ENCODE results near the gene SPOCD1. TPM values are rescaled to one million over a fixed set of nuclear protein-coding genes. Genes with fewer than 3 reads are reported as not detected.

Gene SPOCD1
- total and polyA plus RNA-seq, 2 of the 4 experiments (the other 2 are of a cell fraction), result 59.7 to 132 TPM

DNA sequence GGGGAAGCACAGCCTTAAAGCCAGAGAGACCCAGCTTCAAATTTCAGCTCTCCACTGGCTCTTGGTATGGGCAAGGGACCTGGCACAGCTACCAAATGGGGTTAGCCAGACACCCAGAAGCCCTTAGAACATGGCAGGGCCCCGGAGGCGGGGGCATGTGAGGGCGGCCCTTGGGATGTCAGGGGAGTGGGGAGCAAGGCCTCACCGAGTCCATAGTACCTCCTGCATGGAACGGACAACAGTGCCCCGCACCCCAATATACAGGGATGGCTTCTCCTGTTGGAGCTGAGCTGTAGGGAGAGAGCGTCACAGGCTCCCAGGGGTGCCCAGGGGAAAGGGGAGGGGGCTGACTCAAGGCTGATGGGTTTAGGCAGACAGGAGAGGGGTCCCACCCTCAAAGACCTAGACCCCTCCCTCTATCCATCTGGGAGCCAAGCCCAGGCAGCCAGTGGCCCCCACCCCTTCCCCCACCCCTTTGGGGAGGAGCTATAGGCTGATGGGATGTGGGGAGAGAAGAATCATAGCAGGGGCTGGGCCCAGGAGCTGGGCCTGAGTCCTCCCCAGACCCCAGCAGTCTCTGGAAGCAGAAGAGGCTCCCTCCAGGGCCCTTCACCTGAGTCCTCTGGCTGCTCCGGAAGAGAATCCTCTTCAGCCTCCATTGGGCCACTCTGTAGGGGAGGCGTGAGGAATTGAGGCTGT lies 16.5 kb downstream of the SPOCD1 start:
- Histone ChIP-seq H3K9me1 (ENCODE audit: insufficient read depth, low read length) (peaks cover 18% of the 10 kb centered on the region), H2AK5ac (ENCODE audit: low read depth, low read length) (peak overlapping the region; percentile 87), H4K8ac (ENCODE audit: low read depth in 2 of 2, low read length in 2 of 2) (peak overlapping the region; percentile 93 to 96), H3K23ac (ENCODE audit: low read depth, low read length) (peak overlapping the region; percentile 86), H3K4me1 (ENCODE audit: control insufficient read depth, insufficient read depth, low read length) (peaks cover 32% of the 10 kb centered on the region), H2BK15ac (ENCODE audit: low read depth, low read length) (peak overlapping the region; percentile 93; the same call in 2 of the 3 replicates), H2BK120ac (ENCODE audit: low read depth, low read length) (peak overlapping the region; percentile 91), H2AK9ac (replicated peaks; ENCODE audit: low read depth, low read length, poor library complexity) (peak overlapping the region; percentile 97), H3K4ac (ENCODE audit: low read depth, low read length) (peak overlapping the region; percentile 87), H2AFZ (replicated peaks; ENCODE audit: low read length, poor library complexity) (peak overlapping the region; percentile 90), H3K4me3 (ENCODE audit: insufficient read depth, low read depth, low read length) (no peak overlapping the region), H3K27ac (ENCODE audit: insufficient read depth, low read length) (peak overlapping the region; percentile 77), H3K79me1 (ENCODE audit: low read depth in 1 of 2, low read length in 2 of 2) (peaks cover 11 to 44% of the 10 kb centered on the region in 2 experiments; a peak in 2 of 4 replicates), H3K9me3 (ENCODE audit: control insufficient read depth, insufficient read depth, low read length) (no peaks in the 10 kb centered on the region), H3K14ac (replicated peaks; ENCODE audit: low read depth, low read length) (peak overlapping the region; percentile 78), H3K56ac (ENCODE audit: extremely low read depth, insufficient read depth, low read length) (peak overlapping the region; percentile 55; the same call in 1 of the 2 replicates), H3K27me3 (ENCODE audit: control insufficient read depth, insufficient read depth, low read length) (no peaks in the 10 kb centered on the region), H3K18ac (ENCODE audit: low read depth, low read length) (peak overlapping the region; percentile 64), H4K20me1 (ENCODE audit: insufficient read depth, low read length) (peaks cover 13% of the 10 kb centered on the region), H3K9ac (ENCODE audit: low read depth, low read length) (peak overlapping the region; percentile 41), H3K4me2 (ENCODE audit: low read depth, low read length) (peak overlapping the region; percentile 68), H2BK5ac (ENCODE audit: low read depth, low read length, poor library complexity, severe bottlenecking) (peak overlapping the region; percentile 80), H2BK20ac (ENCODE audit: low read depth, low read length) (peak overlapping the region; percentile 92), H3K36me3 (ENCODE audit: control insufficient read depth, insufficient read depth, low read length) (peaks cover 1% of the 10 kb centered on the region; the same call in 1 of the 2 replicates), H4K5ac (ENCODE audit: low read depth, low read length) (peak overlapping the region; percentile 71), H4K91ac (ENCODE audit: insufficient read depth, low read depth, low read length) (peak overlapping the region; percentile 84)
- ATAC-seq (ENCODE audit: low read depth) (peak; percentile 3; the same call in 1 of the 2 replicates), DNase-seq (no peak)
- intact Hi-C loops (cut with micrococcal nuclease), result loop anchor here (2.0 to 10.0 kb wide), 3 partner anchors 137 to 365 kb away; no protein-coding TSS in a partner anchor
- POLR2A ChIA-PET (ENCODE audit: unreplicated experiment), result interaction anchor here (0.6 kb wide), 1 partner anchor 110 kb away, joined by 7 read pairs; no protein-coding TSS in a partner anchor
- CTCF ChIA-PET, result interaction anchor here (1.4 to 2.5 kb wide), 2 partner anchors 10 to 18 kb away, joined by 3 to 11 read pairs; no protein-coding TSS in a partner anchor
- WGBS, 2 experiments (ENCODE audit: extremely low coverage in 2 of 2, insufficient read length in 1 of 2), result no CpG with 5 or more reads among the region's 9 CpGs
- TF ChIP-seq MAZ (IDR thresholded peaks at IDR 0.05; ENCODE audit: borderline replicate concordance, low read depth, low read length), result no peak
- no peak for TF ChIP-seq RFX5 (IDR thresholded peaks at IDR 0.05; ENCODE audit: low read depth, low read length)
- no peak for TF ChIP-seq CEBPB (IDR thresholded peaks at IDR 0.05; ENCODE audit: low read depth, low read length)
- no peak for TF ChIP-seq SMC3 (IDR thresholded peaks at IDR 0.05; ENCODE audit: low read depth, low read length)
- no peak for TF ChIP-seq MXI1 (IDR thresholded peaks at IDR 0.05; ENCODE audit: borderline replicate concordance, low read depth, low read length)
- no peak for TF ChIP-seq NFE2L2 (IDR thresholded peaks at IDR 0.05; ENCODE audit: low read depth, low read length)
- TF ChIP-seq, protein P1, sequence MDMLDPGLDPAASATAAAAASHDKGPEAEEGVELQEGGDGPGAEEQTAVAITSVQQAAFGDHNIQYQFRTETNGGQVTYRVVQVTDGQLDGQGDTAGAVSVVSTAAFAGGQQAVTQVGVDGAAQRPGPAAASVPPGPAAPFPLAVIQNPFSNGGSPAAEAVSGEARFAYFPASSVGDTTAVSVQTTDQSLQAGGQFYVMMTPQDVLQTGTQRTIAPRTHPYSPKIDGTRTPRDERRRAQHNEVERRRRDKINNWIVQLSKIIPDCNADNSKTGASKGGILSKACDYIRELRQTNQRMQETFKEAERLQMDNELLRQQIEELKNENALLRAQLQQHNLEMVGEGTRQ (IDR thresholded peaks at IDR 0.05; ENCODE audit: low read depth, low read length), result no peak
- dilution Hi-C loops (cut with HindIII; ENCODE audit: low sequenced_read_pairs, unreplicated experiment), result no loop called here
- in situ Hi-C loops (cut with MboI; ENCODE audit: low sequenced_read_pairs), result no loop called here
- no TSS peak for BruUV-seq (replicated peaks)
